ENCODE measurements around the gene INCENP.
"Not testable (repeated sequence)": the region's sequence is repeated elsewhere in the genome, so short reads cannot be mapped to it uniquely, and the experiment has no call there.

The INCENP gene

DNA sequence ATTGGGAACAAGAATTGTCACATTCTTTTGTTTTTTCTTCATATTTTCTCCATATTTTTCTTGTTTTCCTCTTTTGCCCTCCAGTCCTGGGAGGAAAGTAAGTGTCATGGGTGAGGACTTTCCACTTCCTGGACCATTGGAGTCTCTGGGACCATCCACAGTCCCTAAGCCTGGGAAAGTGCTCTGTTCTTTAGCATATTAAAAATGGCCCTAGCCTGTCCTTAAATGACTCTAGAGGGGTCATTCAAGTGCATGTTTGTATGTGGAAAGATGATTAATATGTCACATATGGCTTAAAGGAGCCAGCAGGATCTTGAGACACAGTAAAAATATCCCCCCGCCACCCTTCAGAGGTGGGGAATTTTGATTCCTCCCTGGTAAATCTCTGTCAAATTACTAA is 46.1 kb downstream of the INCENP start:
- H3K4me1 Mint-ChIP-seq, result peaks cover 9% of the 10 kb centered on the region
- peaks cover 65% of the 10 kb centered on the region for H3K27me3 Mint-ChIP-seq
- H3K36me3 Mint-ChIP-seq, result no peaks in the 10 kb centered on the region
- H3K4me3 Mint-ChIP-seq, result no peak overlapping the region
- H3K9me3 Mint-ChIP-seq, result no peaks in the 10 kb centered on the region
- ATAC-seq, result no peak
- no peak overlapping the region for H3K27ac Mint-ChIP-seq

DNA sequence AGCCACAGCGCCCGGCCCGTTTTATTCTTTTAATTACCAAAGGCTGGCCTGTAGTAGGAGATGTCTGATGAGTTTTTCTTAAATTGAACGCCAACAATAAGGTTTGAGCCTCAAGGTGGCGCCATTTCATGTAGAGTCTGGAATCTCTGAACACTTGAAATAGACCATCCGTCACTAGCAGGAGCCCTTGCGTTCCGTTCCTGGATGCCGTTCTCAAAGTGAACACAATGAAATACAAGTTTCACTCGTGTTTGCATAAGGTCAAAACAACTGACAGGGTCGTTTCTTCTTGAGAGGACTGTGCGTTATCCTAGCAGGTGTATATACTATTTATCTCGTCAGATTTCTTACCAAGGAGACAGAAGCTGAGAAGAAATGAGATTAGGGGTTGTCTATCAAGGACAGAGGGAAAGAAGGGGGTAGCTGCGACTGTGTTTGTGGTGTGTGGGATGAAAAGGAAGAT is 47.5 kb downstream of the INCENP start:
- Mint-ChIP-seq H3K9me3 (no peaks in the 10 kb centered on the region), H3K36me3 (no peaks in the 10 kb centered on the region), H3K27me3 (peaks cover 66% of the 10 kb centered on the region), H3K4me1 (peaks cover 9% of the 10 kb centered on the region), H3K4me3 (no peak overlapping the region), H3K27ac (no peak overlapping the region)
- ATAC-seq, result no peak

DNA sequence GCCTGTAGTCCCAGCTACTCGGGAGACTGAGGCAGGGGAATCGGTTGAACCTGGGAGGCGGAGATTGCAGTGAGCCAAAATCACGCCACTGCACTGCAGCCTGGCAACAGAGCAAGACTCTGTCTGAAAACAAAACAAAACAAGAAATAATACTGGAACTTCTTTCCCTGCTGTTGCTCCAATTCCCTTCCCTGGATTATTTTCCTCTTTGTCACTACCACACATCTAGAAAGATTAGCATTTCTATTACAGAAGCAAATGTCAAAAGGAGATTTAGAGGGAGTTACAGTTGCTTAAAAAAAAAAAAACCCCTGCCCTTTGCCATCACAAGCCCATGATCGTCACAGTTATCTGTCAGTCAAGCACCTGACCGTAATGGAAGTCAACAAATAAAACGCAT is 48.5 kb downstream of the INCENP start:
- Mint-ChIP-seq H3K4me1 (peaks cover 9% of the 10 kb centered on the region), H3K27me3 (peaks cover 66% of the 10 kb centered on the region), H3K9me3 (no peaks in the 10 kb centered on the region), H3K27ac (no peak overlapping the region), H3K36me3 (no peaks in the 10 kb centered on the region), H3K4me3 (no peak overlapping the region)
- ATAC-seq, result no peak

DNA sequence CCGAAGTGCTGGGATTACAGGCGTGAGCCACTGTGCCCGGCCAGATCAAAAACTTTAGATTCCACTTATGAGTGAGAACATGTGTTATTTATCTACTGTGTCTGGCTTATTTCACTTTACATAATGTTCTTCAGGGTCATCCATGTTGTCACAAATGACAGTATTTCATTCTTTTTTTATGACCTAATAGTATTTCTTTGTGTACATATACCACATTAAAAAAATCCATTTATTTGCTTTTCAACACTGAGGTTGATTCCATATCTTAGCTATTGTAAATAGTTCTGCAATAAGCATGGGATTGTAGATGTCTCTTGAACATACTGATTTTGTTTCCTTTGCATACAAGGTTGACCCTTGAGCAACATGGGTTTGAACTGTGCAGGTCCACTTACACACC is 53.0 kb downstream of the INCENP start:
- no peak overlapping the region for H3K27ac Mint-ChIP-seq
- no peaks in the 10 kb centered on the region for H3K36me3 Mint-ChIP-seq
- H3K4me3 Mint-ChIP-seq, result no peak overlapping the region
- no peaks in the 10 kb centered on the region for H3K9me3 Mint-ChIP-seq
- no peak for ATAC-seq
- H3K4me1 Mint-ChIP-seq, result no peaks in the 10 kb centered on the region
- H3K27me3 Mint-ChIP-seq, result peaks cover 45% of the 10 kb centered on the region

DNA sequence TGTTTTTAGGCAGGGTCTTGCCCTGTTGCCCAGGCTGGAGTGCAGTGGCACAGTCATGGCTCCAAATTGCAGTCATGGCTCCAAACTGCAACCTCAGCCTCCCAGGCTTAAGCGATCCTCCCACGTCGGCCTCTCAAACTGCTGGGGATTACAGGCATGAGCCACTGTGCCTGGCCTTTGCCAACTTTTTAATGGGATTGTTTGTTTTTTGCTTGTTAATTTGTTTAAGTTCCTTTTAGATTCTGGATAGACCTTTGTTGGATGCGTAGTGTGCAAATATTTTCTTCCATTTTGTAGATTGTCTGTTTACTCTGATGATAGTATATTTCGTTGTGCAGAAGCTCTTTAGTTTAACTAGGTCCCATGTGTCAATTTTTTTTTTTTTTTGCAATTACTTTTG is 56.2 kb downstream of the INCENP start:
- H3K27me3 Mint-ChIP-seq, result peaks cover 32% of the 10 kb centered on the region
- H3K27ac Mint-ChIP-seq, result no peak overlapping the region
- H3K4me3 Mint-ChIP-seq, result no peak overlapping the region
- no peaks in the 10 kb centered on the region for H3K36me3 Mint-ChIP-seq
- peaks cover 10% of the 10 kb centered on the region for H3K9me3 Mint-ChIP-seq
- no peak for ATAC-seq
- no peaks in the 10 kb centered on the region for H3K4me1 Mint-ChIP-seq

DNA sequence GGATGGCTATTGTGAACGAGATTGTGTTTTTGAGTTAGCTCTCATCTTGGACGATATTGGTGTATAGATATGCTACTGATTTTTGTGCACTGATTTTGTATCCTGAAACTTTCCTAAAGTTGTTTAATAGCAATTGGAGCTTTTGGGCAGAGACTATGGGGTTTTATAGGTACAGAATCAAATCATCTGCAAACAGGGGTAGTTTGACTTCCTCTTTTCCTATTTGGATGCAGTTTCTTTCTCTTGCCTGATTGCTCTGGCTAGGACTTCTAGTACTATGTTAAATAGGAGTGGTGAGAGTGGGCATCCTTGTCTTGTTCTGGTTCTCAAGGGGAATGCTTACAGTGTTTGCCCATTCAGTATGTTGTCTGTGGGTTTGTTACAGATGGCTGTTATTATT is 57.3 kb downstream of the INCENP start:
- Mint-ChIP-seq H3K4me1 (no peaks in the 10 kb centered on the region), H3K9me3 (peaks cover 10% of the 10 kb centered on the region), H3K27ac (no peak overlapping the region), H3K4me3 (no peak overlapping the region), H3K36me3 (no peaks in the 10 kb centered on the region), H3K27me3 (peaks cover 39% of the 10 kb centered on the region)
- no peak for ATAC-seq

DNA sequence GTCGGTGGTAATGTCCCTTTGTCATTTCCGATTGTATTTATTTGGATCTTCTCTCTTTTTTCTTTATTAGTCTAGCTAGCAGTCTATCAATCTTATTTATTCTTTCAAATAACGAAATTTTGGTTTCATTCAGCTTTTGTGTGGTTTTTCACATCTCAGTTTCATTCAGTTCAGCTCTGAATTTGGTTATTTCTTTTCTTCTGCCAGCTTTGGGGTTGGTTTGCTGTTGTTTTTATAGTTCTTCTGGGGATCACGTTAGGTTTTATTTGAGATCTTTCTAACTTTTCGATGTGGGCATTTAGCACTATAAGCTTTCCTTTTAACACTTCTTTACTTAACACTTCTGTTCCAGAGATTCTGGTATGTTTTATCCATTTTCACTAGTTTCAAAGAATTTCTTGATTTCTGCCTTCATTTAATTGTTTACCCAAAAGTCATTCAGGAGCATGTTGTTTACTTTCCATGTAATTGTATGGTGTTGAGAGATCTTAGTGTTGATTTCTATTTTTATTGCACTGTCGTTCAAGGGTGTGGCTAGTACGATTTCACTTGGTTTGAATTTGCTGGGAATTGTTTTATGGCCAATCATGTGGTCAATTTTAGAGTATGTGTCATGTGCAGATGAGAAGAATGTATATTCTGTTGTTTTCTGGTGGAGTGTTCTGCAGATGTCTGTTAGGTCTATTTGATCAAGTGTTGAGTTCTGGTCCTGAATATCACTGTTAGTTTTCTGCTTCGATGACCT is 58.5 kb downstream of the INCENP start:
- Mint-ChIP-seq H3K4me3 (no peak overlapping the region), H3K27me3 (peaks cover 47% of the 10 kb centered on the region), H3K36me3 (no peaks in the 10 kb centered on the region), H3K4me1 (no peaks in the 10 kb centered on the region), H3K27ac (no peak overlapping the region), H3K9me3 (peaks cover 10% of the 10 kb centered on the region)
- no peak for ATAC-seq

DNA sequence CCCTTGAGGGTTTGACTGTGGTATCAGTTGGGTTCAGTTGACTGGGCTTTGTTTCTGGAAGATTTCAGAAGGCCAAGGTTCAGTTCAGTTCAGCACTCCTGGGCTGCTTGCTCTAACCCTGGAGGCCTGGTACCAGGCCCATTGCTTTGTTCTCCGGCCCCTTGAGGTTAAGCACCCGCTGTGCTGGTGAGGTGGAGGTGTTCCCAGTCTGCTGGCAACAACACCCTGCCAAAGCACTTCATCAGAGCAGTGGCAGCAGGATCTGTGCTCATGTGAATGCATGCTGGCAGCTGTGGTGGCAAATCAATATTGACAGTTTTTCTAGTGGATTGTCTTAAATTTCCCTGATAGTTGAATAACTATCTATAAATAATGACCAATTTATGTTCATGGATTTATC is 62.4 kb downstream of the INCENP start:
- ATAC-seq, result no peak
- H3K4me3 Mint-ChIP-seq, result no peak overlapping the region
- peaks cover 10% of the 10 kb centered on the region for H3K9me3 Mint-ChIP-seq
- H3K4me1 Mint-ChIP-seq, result no peaks in the 10 kb centered on the region
- H3K27ac Mint-ChIP-seq, result no peak overlapping the region
- H3K36me3 Mint-ChIP-seq, result no peaks in the 10 kb centered on the region
- H3K27me3 Mint-ChIP-seq, result peaks cover 71% of the 10 kb centered on the region

DNA sequence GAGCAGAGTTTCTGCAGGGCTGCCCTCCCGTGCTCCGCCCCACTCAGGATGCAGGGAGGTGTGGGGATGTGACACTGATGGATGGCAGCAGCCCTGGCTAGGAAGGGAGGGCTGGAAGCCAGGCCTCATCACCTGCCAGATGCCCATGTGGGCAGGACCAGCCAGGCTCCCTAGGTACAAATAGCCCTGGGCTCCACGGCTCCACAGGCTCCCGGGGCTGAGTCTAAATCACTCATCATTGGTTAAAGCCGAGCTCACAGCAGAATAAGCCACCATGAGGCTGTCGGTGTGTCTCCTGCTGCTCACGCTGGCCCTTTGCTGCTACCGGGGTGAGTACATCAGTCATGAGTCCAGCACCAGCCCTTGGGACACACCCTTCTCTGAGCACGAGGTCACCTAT is 66.2 kb downstream of the INCENP start, which contains the start of gene SCGB1D1:
Gene SCGB1D1, plus strand, starts transcription at position 206 of the 400 bp plus-strand sequence. Its CDS starts 69 bp downstream, at position 275.
- Mint-ChIP-seq H3K4me1 (no peaks in the 10 kb centered on the region), H3K36me3 (no peaks in the 10 kb centered on the region), H3K27me3 (peaks cover 91% of the 10 kb centered on the region), H3K4me3 (no peak within 1 kb of the TSS), H3K9me3 (peaks cover under 1% of the 10 kb centered on the region), H3K27ac (no peak within 1 kb of the TSS)
- peak; percentile 41 for ATAC-seq

DNA sequence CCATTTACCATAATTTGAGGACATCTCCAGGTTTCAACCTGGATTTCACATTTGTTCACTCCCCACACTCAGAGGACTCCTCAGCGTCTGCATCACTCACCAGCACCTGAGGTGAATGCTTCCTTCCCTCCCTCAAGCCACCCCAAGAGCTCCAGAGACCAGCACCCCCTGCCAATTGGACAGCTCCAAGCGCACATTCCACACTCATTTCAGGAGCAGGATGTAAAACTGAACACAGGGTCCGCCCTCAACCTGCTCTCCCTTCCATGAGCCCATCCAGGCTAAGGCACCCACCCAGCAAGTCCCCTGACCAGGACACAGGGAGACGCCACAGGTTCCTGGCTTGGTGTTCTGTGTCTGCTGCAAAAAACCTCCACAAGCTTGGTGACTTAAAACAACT is 70.1 kb downstream of the INCENP start:
- H3K27ac Mint-ChIP-seq, result no peak overlapping the region
- no peaks in the 10 kb centered on the region for H3K4me1 Mint-ChIP-seq
- no peaks in the 10 kb centered on the region for H3K9me3 Mint-ChIP-seq
- H3K27me3 Mint-ChIP-seq, result peaks cover 94% of the 10 kb centered on the region
- no peaks in the 10 kb centered on the region for H3K36me3 Mint-ChIP-seq
- ATAC-seq, result no peak
- H3K4me3 Mint-ChIP-seq, result no peak overlapping the region

DNA sequence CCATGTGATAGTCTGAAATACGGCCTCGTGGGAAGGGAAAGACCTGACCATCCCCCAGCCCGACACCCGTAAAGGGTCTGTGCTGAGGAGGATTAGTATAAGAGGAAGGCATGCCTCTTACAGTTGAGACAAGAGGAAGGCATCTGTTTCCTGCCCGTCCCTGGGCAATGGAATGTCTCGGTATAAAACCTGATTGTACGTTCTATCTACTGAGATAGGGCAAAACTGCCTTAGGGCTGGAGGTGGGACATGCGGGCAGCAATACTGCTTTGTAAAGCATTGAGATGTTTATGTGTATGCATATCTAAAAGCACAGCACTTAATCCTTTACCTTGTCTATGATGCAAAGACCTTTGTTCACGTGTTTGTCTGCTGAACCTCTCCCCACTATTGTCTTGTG is 71.2 kb downstream of the INCENP start:
- H3K4me1 Mint-ChIP-seq, H3K27ac Mint-ChIP-seq, H3K9me3 Mint-ChIP-seq, ATAC-seq, H3K36me3 Mint-ChIP-seq, H3K4me3 Mint-ChIP-seq: not testable (repeated sequence)
- H3K27me3 Mint-ChIP-seq, result peaks cover 94% of the 10 kb centered on the region

DNA sequence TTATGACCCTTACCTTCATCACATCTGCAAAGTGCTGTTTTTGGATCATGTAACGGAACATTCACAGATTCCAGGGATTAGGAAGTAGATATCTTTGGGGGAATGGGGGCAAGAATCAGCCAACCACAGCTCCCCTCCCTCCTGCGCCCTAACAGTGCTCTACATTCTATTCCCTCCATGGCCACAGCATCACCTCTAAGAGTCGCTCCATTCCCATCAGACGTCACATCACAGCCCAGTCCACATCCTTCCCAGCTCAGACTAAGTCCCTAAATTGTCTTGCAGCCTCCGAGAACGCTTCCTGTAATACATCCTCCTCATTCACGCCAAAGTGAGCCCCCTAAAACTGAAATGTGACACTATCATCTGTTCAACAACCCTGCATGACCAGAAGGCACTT is 72.1 kb downstream of the INCENP start:
- peaks cover 95% of the 10 kb centered on the region for H3K27me3 Mint-ChIP-seq

DNA sequence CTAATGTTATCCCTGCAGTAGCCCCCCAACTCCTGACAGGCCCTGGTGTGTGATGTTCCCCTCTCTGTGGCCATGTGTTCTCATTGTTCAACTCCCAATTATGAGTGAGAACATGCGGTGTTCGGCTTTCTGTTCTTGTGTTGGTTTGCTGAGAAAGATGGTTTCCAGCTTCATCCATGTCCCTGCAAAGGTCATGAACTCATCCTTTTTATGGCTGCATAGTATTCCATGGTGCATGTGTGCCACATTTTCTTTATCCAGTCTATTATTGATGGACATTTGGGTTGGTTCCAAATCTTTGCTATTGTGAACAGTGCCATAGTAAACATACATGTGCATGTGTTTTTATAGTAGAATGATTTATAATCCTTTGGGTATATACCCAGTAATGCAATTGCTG is 73.6 kb downstream of the INCENP start:
- ATAC-seq, H3K4me1 Mint-ChIP-seq, H3K36me3 Mint-ChIP-seq, H3K27ac Mint-ChIP-seq, H3K4me3 Mint-ChIP-seq, H3K9me3 Mint-ChIP-seq: not testable (repeated sequence)
- H3K27me3 Mint-ChIP-seq, result peaks cover 91% of the 10 kb centered on the region

More for the DNA sequence above, 72.1 kb downstream of the INCENP start:
- no peak overlapping the region for H3K4me3 Mint-ChIP-seq
- H3K4me1 Mint-ChIP-seq, result no peaks in the 10 kb centered on the region
- no peak overlapping the region for H3K27ac Mint-ChIP-seq
- ATAC-seq, result no peak
- no peaks in the 10 kb centered on the region for H3K36me3 Mint-ChIP-seq
- no peaks in the 10 kb centered on the region for H3K9me3 Mint-ChIP-seq

DNA sequence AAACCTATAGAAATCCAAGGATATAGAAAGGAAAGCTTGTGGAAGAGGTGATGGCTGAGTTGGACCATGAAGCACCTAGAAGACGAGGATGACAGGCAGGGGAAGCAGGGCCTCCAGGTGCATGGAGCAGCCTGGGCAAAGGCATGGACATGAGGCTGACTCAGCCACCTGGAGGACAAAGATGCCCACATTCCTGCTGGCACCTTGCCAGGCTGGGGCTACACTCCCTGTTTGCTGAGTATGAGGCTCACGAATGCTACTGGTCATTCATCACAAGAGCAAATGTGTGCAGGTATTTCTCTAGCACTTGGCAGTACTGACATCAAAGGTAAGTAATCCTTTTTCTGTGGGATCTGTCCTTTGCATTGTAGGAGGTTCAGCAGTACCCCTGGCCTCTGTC is 77.6 kb downstream of the INCENP start:
- Mint-ChIP-seq H3K27me3 (peaks cover 57% of the 10 kb centered on the region), H3K9me3 (no peaks in the 10 kb centered on the region), H3K27ac (no peak overlapping the region), H3K36me3 (no peaks in the 10 kb centered on the region), H3K4me1 (no peaks in the 10 kb centered on the region), H3K4me3 (no peak overlapping the region)
- ATAC-seq, result no peak

Measured in stimulated activated memory B cell treated with anti-CD40 and anti-IgM and Interleukin-4, amounts not matched to agents 10 μg/mL and 1 μg/mL and 100 μg/mL, for 72 hours (primary cell).